T-cell (primary cell): ENCODE measurements around the gene ARHGAP21. TPM values are rescaled to one million over a fixed set of nuclear protein-coding genes. Genes with fewer than 3 reads are reported as not detected.

Experiments used
- ATAC-seq, 4 experiments: fragments of 200-7000 bp in 3 of 4; fragments of 150-1000 bp in 1 of 4; cut with Tn5 transposase; replicated peaks in 1 of 4; 1 replicate in 3 of 4; 2 replicates in 1 of 4; pipeline ENCODE4 v1.10.0; 2021; ENCODE audit warnings: moderate library complexity in 3 of 4, mild to moderate bottlenecking in 2 of 4, moderate number of reproducible peaks in 1 of 4
- CTCF ChIA-PET, 2 donors: fragments of 300-600 bp; sonication (Branson Sonifier 250); formaldehyde crosslinking; loops; one replicate each; lab custom pipeline; 2022; ENCODE audit warnings: antibody characterized with exemption in 2 of 2; lab: Charles Lee
- POLR2A ChIA-PET, 2 donors: fragments of 300-600 bp; sonication (Branson Sonifier 250); formaldehyde crosslinking; loops; one replicate each; lab custom pipeline; 2022; ENCODE audit warnings: antibody characterized with exemption in 2 of 2; lab: Charles Lee
- DNase-seq, 35 experiments: peaks; one replicate each; pipeline versions ENCODE4 v3.0.0 to v3.0.0-alpha.2; 2013 to 2023
- H3K27ac ChIP-seq: one replicate; pipeline ENCODE4 v1.5.1; 2013; ENCODE audit warnings: low read length
- H3K27me3 ChIP-seq, 2 experiments: replicated peaks in 1 of 2; 1 replicate in 1 of 2; 2 replicates in 1 of 2; pipeline versions ENCODE4 v1.6.1 to v1.7.0; 2013; ENCODE audit warnings: low read length in 1 of 2, mixed read lengths in 1 of 2; ENCODE audit not compliant: control insufficient read depth in 2 of 2, insufficient read depth in 2 of 2; ENCODE audit errors: extremely low read depth in 1 of 2
- H3K36me3 ChIP-seq, 2 donors: 1 replicate in 1 of 2; 2 replicates in 1 of 2; pipeline versions ENCODE4 v1.6.1 to v1.7.0; 2013; ENCODE audit warnings: low read length in 1 of 2; ENCODE audit not compliant: control insufficient read depth in 2 of 2, insufficient read depth in 1 of 2; ENCODE audit errors: extremely low read depth in 1 of 2
- H3K4me1 ChIP-seq, 2 experiments: 1 replicate in 1 of 2; 2 replicates in 1 of 2; pipeline versions ENCODE4 v1.6.1 to v1.7.0; 2013; ENCODE audit warnings: low read length in 2 of 2, mixed read lengths in 1 of 2; ENCODE audit not compliant: insufficient read depth in 2 of 2, control insufficient read depth in 1 of 2; ENCODE audit errors: extremely low read depth in 1 of 2
- H3K4me3 ChIP-seq, 2 donors: 1 replicate in 1 of 2; 2 replicates in 1 of 2; pipeline versions ENCODE4 v1.5.1 to v1.7.0; 2013; ENCODE audit warnings: mild to moderate bottlenecking in 2 of 2, low read length in 1 of 2, moderate library complexity in 1 of 2; ENCODE audit not compliant: control insufficient read depth in 1 of 2; ENCODE audit errors: extremely low read depth in 1 of 2
- H3K9me3 ChIP-seq: 2 replicates; pipeline ENCODE4 v1.7.0; 2013
- H3K27ac Mint-ChIP-seq, 2 donors: one replicate each; pipeline ENCODE4 v1.8.0; 2020 to 2021; ENCODE audit warnings: mild to moderate bottlenecking in 2 of 2, mixed read lengths in 2 of 2
- H3K27me3 Mint-ChIP-seq, 2 donors: one replicate each; pipeline ENCODE4 v1.8.0; 2021 to 2022; ENCODE audit warnings: mixed read lengths in 2 of 2
- H3K36me3 Mint-ChIP-seq: one replicate; pipeline ENCODE4 v1.8.0; 2021; ENCODE audit warnings: mixed read lengths
- H3K4me1 Mint-ChIP-seq, 3 donors: one replicate each; pipeline ENCODE4 v1.8.0; 2020 to 2022; ENCODE audit warnings: mixed read lengths in 3 of 3, mild to moderate bottlenecking in 1 of 3
- H3K4me3 Mint-ChIP-seq, 3 donors: one replicate each; pipeline ENCODE4 v1.8.0; 2020 to 2022; ENCODE audit warnings: mild to moderate bottlenecking in 3 of 3, mixed read lengths in 3 of 3, moderate library complexity in 3 of 3
- H3K9me3 Mint-ChIP-seq, 3 donors: one replicate each; pipeline ENCODE4 v1.8.0; 2020 to 2022; ENCODE audit warnings: mixed read lengths in 3 of 3
- WGBS: methylation state at CpG from one replicate; pipeline ENCODE4 v1.1.5; 2013; ENCODE audit warnings: missing lambda C conversion rate; ENCODE audit not compliant: insufficient coverage; 5-methylcytosine and 5-hydroxymethylcytosine counted together
- total RNA-seq, 35 experiments: library from RNA in 6 of 35; stranded (reverse) in 6 of 35; fragments of 120-200 nt in 1 of 35; gene quantifications; one replicate each; pipeline versions ENCODE4 v1.2.1 to v1.2.4 and lab custom pipeline; 2013 to 2026

Gene ARHGAP21
- total RNA-seq, 5 donors from 2014 or later (not counting 1 experiment from before 2014, with no cell fraction given): 19.1 to 45.8 (median 26.1) TPM

DNA sequence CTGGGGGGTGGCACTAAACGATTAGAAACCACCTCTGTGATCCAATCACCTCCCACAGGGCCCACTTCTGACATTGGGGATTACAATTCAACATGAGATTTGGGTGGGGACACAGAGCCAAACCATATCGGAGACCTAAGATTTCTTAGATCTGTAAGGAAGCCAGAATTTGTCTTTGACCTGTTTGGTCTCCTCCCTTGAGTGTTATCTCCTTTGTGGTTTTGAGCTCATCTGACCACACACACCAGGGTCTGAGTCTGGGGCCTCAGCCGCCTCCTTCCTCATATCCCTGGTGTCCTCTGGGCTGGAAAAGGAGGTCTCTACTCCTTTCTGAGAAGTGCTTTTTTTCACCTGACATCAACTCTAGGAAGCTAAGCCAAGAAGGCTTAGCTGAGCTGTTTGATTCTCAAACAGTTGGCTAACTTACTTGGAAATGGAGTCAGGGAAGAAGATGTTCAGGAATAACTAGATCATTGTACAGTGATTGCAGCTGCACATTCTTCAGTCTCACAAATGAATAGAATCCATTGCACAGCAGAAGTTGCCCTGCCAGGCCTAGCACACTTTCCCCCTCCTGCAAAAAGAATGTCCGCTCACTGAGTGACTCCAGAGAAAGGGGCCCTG lies 167.4 kb downstream of the ARHGAP21 start:
- WGBS: 79% methylated on average over 2 of the region's 4 CpGs
- H3K4me3 ChIP-seq: no peak overlapping the region
- H3K4me3 Mint-ChIP-seq: no peak overlapping the region
- no peak for DNase-seq
- peaks cover 5 to 6% (median 6%) of the 10 kb centered on the region in 3 donors for H3K4me1 Mint-ChIP-seq
- H3K27ac ChIP-seq: no peak overlapping the region
- no peaks in the 10 kb centered on the region for H3K27me3 ChIP-seq
- no peak overlapping the region for H3K27ac Mint-ChIP-seq
- no peak for ATAC-seq
- no peaks in the 10 kb centered on the region for H3K9me3 Mint-ChIP-seq
- H3K9me3 ChIP-seq: no peaks in the 10 kb centered on the region
- H3K36me3 ChIP-seq: no peaks in the 10 kb centered on the region
- H3K4me1 ChIP-seq: peaks cover 0 to 4% of the 10 kb centered on the region in 2 experiments
- CTCF ChIA-PET: interaction anchor here in 1 of 2 donors (0.6 to 0.7 kb wide), 2 partner anchors 10 to 1241 kb away, joined by 3 to 5 read pairs; no protein-coding TSS in a partner anchor
- H3K36me3 Mint-ChIP-seq: no peaks in the 10 kb centered on the region
- peaks cover 3 to 6% of the 10 kb centered on the region in 2 donors for H3K27me3 Mint-ChIP-seq
- POLR2A ChIA-PET: interaction anchor here (0.5 to 0.6 kb wide), 2 partner anchors 68 to 1021 kb away, joined by 5 to 15 read pairs; no protein-coding TSS in a partner anchor

DNA sequence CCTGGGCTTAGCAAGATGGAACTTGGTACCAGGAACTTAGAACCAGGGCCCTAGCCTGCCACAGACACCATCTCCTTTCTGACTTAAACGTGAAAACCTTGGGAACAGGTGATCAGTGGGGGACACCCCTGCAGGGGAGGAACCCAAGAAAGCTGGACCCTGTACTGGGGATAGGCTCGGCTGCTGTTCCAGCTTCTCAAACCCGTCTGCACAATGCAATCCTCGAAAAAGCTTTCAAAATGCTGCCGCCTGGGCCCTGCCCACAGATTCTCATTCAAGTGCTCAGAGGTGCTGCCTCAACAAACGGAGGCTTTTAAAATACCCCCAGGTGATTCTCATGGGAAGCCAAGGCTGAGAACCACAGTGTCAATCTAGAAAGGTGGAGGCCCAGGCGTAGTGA lies 169.7 kb downstream of the ARHGAP21 start:
- DNase-seq: no peak
- Mint-ChIP-seq H3K9me3 (no peaks in the 10 kb centered on the region), H3K4me3 (no peak overlapping the region), H3K4me1 (peaks cover 5 to 6% (median 6%) of the 10 kb centered on the region in 3 donors), H3K27ac (no peak overlapping the region), H3K27me3 (peaks cover 3 to 9% of the 10 kb centered on the region in 2 donors), H3K36me3 (no peaks in the 10 kb centered on the region)
- no peak overlapping the region for H3K4me3 ChIP-seq
- 79% methylated on average over 5 of the region's 7 CpGs for WGBS
- no peak overlapping the region for H3K27ac ChIP-seq
- no peaks in the 10 kb centered on the region for H3K36me3 ChIP-seq
- ChIA-PET POLR2A (no interaction called here), CTCF (no interaction called here)
- peaks cover 0 to 3% of the 10 kb centered on the region in 2 experiments for H3K27me3 ChIP-seq
- peaks cover 0 to 4% of the 10 kb centered on the region in 2 experiments for H3K4me1 ChIP-seq
- no peaks in the 10 kb centered on the region for H3K9me3 ChIP-seq
- no peak for ATAC-seq

GRCh38 chr10:24553051-24553612 lies 170.6 kb downstream of the ARHGAP21 start:
- Mint-ChIP-seq H3K4me1 (peaks cover 5 to 6% (median 6%) of the 10 kb centered on the region in 3 donors), H3K27me3 (peaks cover 3 to 9% of the 10 kb centered on the region in 2 donors), H3K27ac (no peak overlapping the region), H3K4me3 (no peak overlapping the region), H3K9me3 (no peaks in the 10 kb centered on the region), H3K36me3 (no peaks in the 10 kb centered on the region)
- Histone ChIP-seq H3K4me1 (peaks cover 0 to 4% of the 10 kb centered on the region in 2 experiments), H3K27me3 (peaks cover 0 to 3% of the 10 kb centered on the region in 2 experiments), H3K4me3 (no peak overlapping the region), H3K36me3 (no peaks in the 10 kb centered on the region), H3K9me3 (no peaks in the 10 kb centered on the region), H3K27ac (no peak overlapping the region)
- ChIA-PET CTCF (interaction anchor here in 1 of 2 donors (0.6 kb wide), 1 partner anchor 13 kb away, joined by 3 read pairs; no protein-coding TSS in a partner anchor), POLR2A (no interaction called here)
- DNase-seq (no peak), ATAC-seq (no peak)
- WGBS: 66% methylated on average over 5 of the region's 10 CpGs

- Mint-ChIP-seq H3K27ac (no peak overlapping the region), H3K4me1 (peaks cover 5 to 6% (median 6%) of the 10 kb centered on the region in 3 donors), H3K4me3 (no peak overlapping the region), H3K9me3 (no peaks in the 10 kb centered on the region), H3K27me3 (peaks cover 3 to 9% of the 10 kb centered on the region in 2 donors), H3K36me3 (no peaks in the 10 kb centered on the region)
- DNase-seq: peak in 17 of 35 experiments; percentile 2 to 27 (median 9)
- peak in 1 of 4 experiments; percentile 55 for ATAC-seq
- ChIA-PET POLR2A (no interaction called here), CTCF (interaction anchor here in 1 of 2 donors (0.5 to 0.6 kb wide), 2 partner anchors 14 to 90 kb away, joined by 3 read pairs; no protein-coding TSS in a partner anchor)
- H3K4me3 ChIP-seq: no peak overlapping the region
- H3K9me3 ChIP-seq: no peaks in the 10 kb centered on the region
- no peak overlapping the region for H3K27ac ChIP-seq
- H3K4me1 ChIP-seq: peaks cover 0 to 4% of the 10 kb centered on the region in 2 experiments
- H3K36me3 ChIP-seq: no peaks in the 10 kb centered on the region
- peaks cover 0 to 3% of the 10 kb centered on the region in 2 experiments for H3K27me3 ChIP-seq
- WGBS: 75% methylated on average over 12 of the region's 22 CpGs
These were observed 171.2 kb downstream of the ARHGAP21 start for GRCh38 chr10:24552346-24553016.

DNA sequence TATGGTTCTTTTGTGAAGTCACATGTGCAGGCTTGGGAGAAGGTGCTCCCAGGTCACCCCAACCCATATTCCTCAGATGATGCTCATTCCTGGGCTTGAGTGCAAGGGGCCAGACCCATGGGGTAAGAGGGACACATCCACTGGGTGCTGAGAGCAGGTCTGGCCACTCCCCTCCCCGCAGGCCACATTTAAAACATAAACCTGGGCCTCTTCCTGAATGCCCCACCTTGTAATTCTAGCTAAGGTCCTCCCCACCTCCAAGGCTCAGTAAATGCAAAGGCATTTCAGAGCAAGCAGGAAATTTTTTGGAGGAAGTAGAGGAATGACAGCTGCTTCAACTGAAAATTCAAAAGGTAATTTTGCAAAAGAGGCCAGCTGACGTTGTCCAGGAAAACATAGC lies 172.5 kb downstream of the ARHGAP21 start:
- Mint-ChIP-seq H3K9me3 (no peaks in the 10 kb centered on the region), H3K27ac (no peak overlapping the region)
- CTCF ChIA-PET: no interaction called here

DNA sequence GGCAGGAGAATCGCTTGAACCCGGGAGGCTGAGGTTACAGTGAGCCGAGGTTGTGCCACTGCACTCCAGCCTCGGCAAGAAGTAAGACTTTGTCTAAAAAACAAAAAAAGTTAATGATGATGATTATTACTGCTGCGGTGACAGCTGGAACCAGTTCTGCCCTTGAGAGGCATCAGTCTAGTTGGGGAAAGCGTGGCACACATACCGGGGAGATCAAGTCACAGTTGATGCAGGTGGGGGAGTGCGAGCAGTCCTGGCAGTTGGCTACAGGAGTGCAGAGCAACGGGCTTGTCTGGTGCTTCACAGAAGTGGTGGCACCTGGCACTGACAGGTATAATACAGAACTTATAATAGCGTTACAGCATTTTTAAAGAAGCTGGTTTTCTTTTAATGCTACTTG lies 173.0 kb downstream of the ARHGAP21 start:
- DNase-seq (no peak), ATAC-seq (no peak)
- Mint-ChIP-seq H3K4me3 (no peak overlapping the region), H3K27me3 (peaks cover 0 to 9% of the 10 kb centered on the region in 2 donors), H3K4me1 (no peaks in the 10 kb centered on the region), H3K9me3 (no peaks in the 10 kb centered on the region), H3K36me3 (no peaks in the 10 kb centered on the region), H3K27ac (no peak overlapping the region)
- no peak overlapping the region for H3K4me3 ChIP-seq
- no peaks in the 10 kb centered on the region for H3K36me3 ChIP-seq
- peaks cover 0 to 3% of the 10 kb centered on the region in 2 experiments for H3K27me3 ChIP-seq
- no peaks in the 10 kb centered on the region for H3K4me1 ChIP-seq
- ChIA-PET CTCF (no interaction called here), POLR2A (no interaction called here)
- no peaks in the 10 kb centered on the region for H3K9me3 ChIP-seq
- no peak overlapping the region for H3K27ac ChIP-seq
- WGBS: 93% methylated on average over 10 of the region's 10 CpGs

More for the DNA sequence above, 172.5 kb downstream of the ARHGAP21 start:
- Histone ChIP-seq H3K4me1 (no peaks in the 10 kb centered on the region), H3K27me3 (peaks cover 0 to 3% of the 10 kb centered on the region in 2 experiments), H3K4me3 (no peak overlapping the region), H3K36me3 (no peaks in the 10 kb centered on the region), H3K9me3 (no peaks in the 10 kb centered on the region), H3K27ac (no peak overlapping the region)
- WGBS: 17% methylated on average over 1 of the region's 2 CpGs
- Mint-ChIP-seq H3K4me1 (no peaks in the 10 kb centered on the region), H3K4me3 (no peak overlapping the region), H3K27me3 (peaks cover 0 to 5% of the 10 kb centered on the region in 2 donors), H3K36me3 (no peaks in the 10 kb centered on the region)
- POLR2A ChIA-PET: no interaction called here
- no peak for ATAC-seq
- no peak for DNase-seq
